ENCODE data around the gene PANK3.
"Not testable (repeated sequence)": the region's sequence is repeated elsewhere in the genome, so short reads cannot be mapped to it uniquely, and the experiment has no call there.

Gene PANK3

GRCh38 chr5:168578538-168579487 is at the start of gene PANK3:
Gene PANK3 (minus strand): TSS chr5:168579368. CDS start chr5:168579283, 85 bp downstream.
- peak; percentile 78 for DNase-seq (ENCODE audit: low spot score)

GRCh38 chr5:168624850-168625364 is 45.7 kb upstream of the PANK3 start:
- DNase-seq (ENCODE audit: low spot score): no peak

- DNase-seq (ENCODE audit: low spot score): no peak
These were observed 41.6 kb upstream of the PANK3 start for GRCh38 chr5:168620807-168621206.

- DNase-seq (ENCODE audit: low spot score): no peak
These were observed 35.5 kb upstream of the PANK3 start for GRCh38 chr5:168614661-168615060.

GRCh38 chr5:168613996-168614395 is 34.8 kb upstream of the PANK3 start:
- no peak for DNase-seq (ENCODE audit: low spot score)

- no peak for DNase-seq (ENCODE audit: low spot score)
These were observed 34.2 kb upstream of the PANK3 start for GRCh38 chr5:168613396-168613795.

- no peak for DNase-seq (ENCODE audit: low spot score)
These were observed 33.8 kb upstream of the PANK3 start for GRCh38 chr5:168612996-168613395.

- no peak for DNase-seq (ENCODE audit: low spot score)
These were observed 33.0 kb upstream of the PANK3 start for GRCh38 chr5:168612123-168612522.

GRCh38 chr5:168611165-168611564 is 32.0 kb upstream of the PANK3 start:
- no peak for DNase-seq (ENCODE audit: low spot score)

GRCh38 chr5:168609806-168610482 is 30.8 kb upstream of the PANK3 start:
- DNase-seq (ENCODE audit: low spot score): no peak

GRCh38 chr5:168608821-168609220 is 29.7 kb upstream of the PANK3 start:
- no peak for DNase-seq (ENCODE audit: low spot score)

- DNase-seq (ENCODE audit: low spot score): no peak
These were observed 29.2 kb upstream of the PANK3 start for GRCh38 chr5:168608386-168608785.

- no peak for DNase-seq (ENCODE audit: low spot score)
These were observed 28.8 kb upstream of the PANK3 start for GRCh38 chr5:168607946-168608345.

GRCh38 chr5:168606562-168606961 is 27.4 kb upstream of the PANK3 start:
- DNase-seq (ENCODE audit: low spot score): no peak

GRCh38 chr5:168604436-168604835 is 25.3 kb upstream of the PANK3 start:
- DNase-seq (ENCODE audit: low spot score): no peak

GRCh38 chr5:168603746-168604145 is 24.6 kb upstream of the PANK3 start:
- DNase-seq (ENCODE audit: low spot score): no peak

GRCh38 chr5:168602517-168602916 is 23.3 kb upstream of the PANK3 start:
- no peak for DNase-seq (ENCODE audit: low spot score)

- no peak for DNase-seq (ENCODE audit: low spot score)
These were observed 22.8 kb upstream of the PANK3 start for GRCh38 chr5:168601972-168602371.

GRCh38 chr5:168600409-168600808 is 21.2 kb upstream of the PANK3 start:
- no peak for DNase-seq (ENCODE audit: low spot score)

- DNase-seq (ENCODE audit: low spot score): no peak
These were observed 20.7 kb upstream of the PANK3 start for GRCh38 chr5:168599826-168600225.

GRCh38 chr5:168598639-168599038 is 19.5 kb upstream of the PANK3 start:
- DNase-seq (ENCODE audit: low spot score): no peak

GRCh38 chr5:168596927-168597326 is 17.8 kb upstream of the PANK3 start:
- no peak for DNase-seq (ENCODE audit: low spot score)

GRCh38 chr5:168596122-168596521 is 17.0 kb upstream of the PANK3 start:
- not testable (repeated sequence) for DNase-seq (ENCODE audit: low spot score)

Data from hematopoietic multipotent progenitor cell treated with erythropoietin and hydrocortisone succinate and interleukin-3 and kit ligand, for 15 days (in vitro differentiated cells).